Coronary artery (tissue), 2 donors: Measurements from ENCODE around the gene TANC1.

Experiments used
- DNase-seq: peaks from one replicate; pipeline ENCODE4 v3.0.0-alpha.2; 2017; ENCODE audit warnings: low spot score
- H3K27ac ChIP-seq, 2 donors: fragments of 200-600 bp; sonication (generic); one replicate each; pipeline ENCODE4 v1.5.1; 2016 to 2019
- H3K4me3 ChIP-seq: fragments of 200-600 bp; sonication (generic); 2 replicates; pipeline ENCODE4 v1.5.1; 2016; ENCODE audit warnings: mild to moderate bottlenecking, moderate library complexity
- CTCF ChIP-seq: fragments of 200-600 bp; sonication (generic); IDR thresholded peaks from one replicate; pipeline ENCODE4 v1.5.1; 2019; ENCODE audit warnings: antibody characterized with exemption

Gene TANC1

GRCh38 chr2:159262226-159262625, 293.8 kb downstream of the TANC1 start:
- Histone ChIP-seq H3K27ac (no peak overlapping the region), H3K4me3 (no peak overlapping the region)
- no peak for TF ChIP-seq CTCF
- no peak for DNase-seq

GRCh38 chr2:159262904-159263303, 294.5 kb downstream of the TANC1 start:
- DNase-seq = no peak

GRCh38 chr2:159265171-159265576, 296.7 kb downstream of the TANC1 start:
- no peak for DNase-seq
- Histone ChIP-seq H3K27ac (no peak overlapping the region), H3K4me3 (no peak overlapping the region)
- TF ChIP-seq CTCF = no peak

More at GRCh38 chr2:159262904-159263303, 294.5 kb downstream of the TANC1 start:
- Histone ChIP-seq H3K27ac (no peak overlapping the region), H3K4me3 (no peak overlapping the region)
- no peak for TF ChIP-seq CTCF

- no peak overlapping the region for H3K27ac ChIP-seq
- H3K4me3 ChIP-seq = no peak overlapping the region
- no peak for DNase-seq
- no peak for TF ChIP-seq CTCF
Measured at GRCh38 chr2:159266554-159266953, 298.1 kb downstream of the TANC1 start.

GRCh38 chr2:159267921-159268320, 299.5 kb downstream of the TANC1 start:
- no peak for TF ChIP-seq CTCF
- H3K4me3 ChIP-seq = no peak overlapping the region

GRCh38 chr2:159270744-159271379, 302.4 kb downstream of the TANC1 start:
- no peak for TF ChIP-seq CTCF
- DNase-seq = no peak
- Histone ChIP-seq H3K27ac (no peak overlapping the region), H3K4me3 (no peak overlapping the region)

More at GRCh38 chr2:159267921-159268320, 299.5 kb downstream of the TANC1 start:
- DNase-seq = no peak
- H3K27ac ChIP-seq = no peak overlapping the region

- TF ChIP-seq CTCF = no peak
- Histone ChIP-seq H3K27ac (no peak overlapping the region), H3K4me3 (no peak overlapping the region)
- no peak for DNase-seq
Measured at GRCh38 chr2:159272156-159272555, 303.7 kb downstream of the TANC1 start.
